ENCODE data around the gene CCDC124.

GRCh38 chr19:17977488-17977887, 44.7 kb downstream of the CCDC124 start:
- no peak for TF ChIP-seq ELF1 (IDR thresholded peaks at IDR 0.05)
- TF ChIP-seq EZH2phosphoT487 (IDR thresholded peaks at IDR 0.05; ENCODE audit: borderline replicate concordance, low read depth): no peak
- no peak for TF ChIP-seq CTCF (IDR thresholded peaks at IDR 0.05)
- TF ChIP-seq EP300 (IDR thresholded peaks at IDR 0.05; ENCODE audit: borderline replicate concordance in 1 of 2, low read depth in 1 of 2, low read length in 1 of 2): no peak
- TF ChIP-seq USF1 (IDR thresholded peaks at IDR 0.05; ENCODE audit: borderline replicate concordance, low read depth): no peak
- TF ChIP-seq GATA2 (CRISPR knock-in tag; IDR thresholded peaks at IDR 0.05): no peak
- no peak for TF ChIP-seq TAF1 (IDR thresholded peaks at IDR 0.05; ENCODE audit: borderline replicate concordance, low read depth, low read length)
- no peak for TF ChIP-seq YY1 (IDR thresholded peaks at IDR 0.05; ENCODE audit: low read depth)
- TF ChIP-seq TCF12 (IDR thresholded peaks at IDR 0.05): no peak
- no peak for TF ChIP-seq FOXM1 (IDR thresholded peaks at IDR 0.05; ENCODE audit: low read depth)
